Ectodermal cell (in vitro differentiated cells): ENCODE results near the gene SMIM15.

Source experiments
- H3K27ac ChIP-seq: 2 replicates; pipeline ENCODE4 v1.7.0; 2013; ENCODE audit warnings: mild to moderate bottlenecking, low read depth, low read length; ENCODE audit not compliant: insufficient read depth, poor library complexity, severe bottlenecking
- H3K27me3 ChIP-seq: 2 replicates; pipeline ENCODE4 v1.7.0; 2013; ENCODE audit warnings: mild to moderate bottlenecking, low read length; ENCODE audit not compliant: insufficient read depth, control insufficient read depth, poor library complexity, severe bottlenecking
- H3K36me3 ChIP-seq: one replicate; pipeline ENCODE4 v1.7.0; 2013; ENCODE audit warnings: low read length; ENCODE audit not compliant: control insufficient read depth, insufficient read depth
- H3K4me1 ChIP-seq: one replicate; pipeline ENCODE4 v1.7.0; 2013; ENCODE audit warnings: low read length; ENCODE audit not compliant: control insufficient read depth, insufficient read depth
- H3K4me3 ChIP-seq: 2 replicates; pipeline ENCODE4 v1.7.0; 2013; ENCODE audit warnings: low read depth, low read length, control low read depth; ENCODE audit not compliant: insufficient read depth
- H3K9me3 ChIP-seq: 2 replicates; pipeline ENCODE4 v1.7.0; 2013; ENCODE audit warnings: mild to moderate bottlenecking, low read length, moderate library complexity; ENCODE audit not compliant: control insufficient read depth
- WGBS, 2 experiments: methylation state at CpG; one replicate each; pipeline ENCODE4 v1.1.7; 2013; ENCODE audit warnings: missing lambda C conversion rate in 2 of 2; 5-methylcytosine and 5-hydroxymethylcytosine counted together

The SMIM15 gene

DNA sequence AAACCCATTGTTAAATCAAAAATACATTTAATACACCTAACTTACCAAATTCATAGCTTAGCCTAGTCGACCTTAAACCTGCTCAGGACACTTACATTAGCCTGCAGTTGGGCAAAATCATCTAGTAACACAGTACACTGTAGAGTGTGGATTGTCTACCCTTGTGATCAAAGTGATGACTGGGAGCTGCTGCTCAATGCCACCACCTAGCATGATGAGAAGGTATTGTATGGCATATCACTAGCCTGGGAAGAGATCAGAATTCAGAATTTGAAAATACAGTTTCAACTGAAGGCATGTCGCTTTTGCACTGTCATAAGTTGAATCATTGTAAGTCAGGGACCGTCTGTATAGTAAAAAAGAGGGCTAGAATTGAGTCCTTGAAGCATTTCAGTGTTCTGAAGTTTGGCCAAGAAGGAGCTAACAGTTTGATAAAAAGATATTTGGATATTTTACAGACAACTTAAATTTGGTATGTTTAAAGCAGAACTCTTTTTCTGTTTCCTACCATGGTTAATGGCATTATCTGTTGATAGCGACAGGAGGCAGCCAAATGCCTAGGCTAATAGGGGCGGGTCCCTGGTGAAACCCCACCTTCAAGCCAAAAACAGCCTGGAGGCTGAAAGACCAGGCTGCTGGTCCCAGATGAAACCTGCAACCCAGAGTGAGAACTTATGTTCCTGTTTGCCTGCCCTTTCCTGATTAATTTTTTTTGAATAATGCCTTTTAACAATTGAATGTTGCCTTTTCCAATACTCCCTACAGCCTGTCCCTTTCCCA, 23.0 kb downstream of the SMIM15 start:
- Histone ChIP-seq H3K36me3 (no peaks in the 10 kb centered on the region), H3K4me3 (no peak overlapping the region), H3K27me3 (no peaks in the 10 kb centered on the region), H3K4me1 (peaks cover 10% of the 10 kb centered on the region), H3K9me3 (no peaks in the 10 kb centered on the region), H3K27ac (no peak overlapping the region)
- WGBS, 2 experiments, result 88 to 91% methylated on average over 5 of the region's 5 CpGs

DNA sequence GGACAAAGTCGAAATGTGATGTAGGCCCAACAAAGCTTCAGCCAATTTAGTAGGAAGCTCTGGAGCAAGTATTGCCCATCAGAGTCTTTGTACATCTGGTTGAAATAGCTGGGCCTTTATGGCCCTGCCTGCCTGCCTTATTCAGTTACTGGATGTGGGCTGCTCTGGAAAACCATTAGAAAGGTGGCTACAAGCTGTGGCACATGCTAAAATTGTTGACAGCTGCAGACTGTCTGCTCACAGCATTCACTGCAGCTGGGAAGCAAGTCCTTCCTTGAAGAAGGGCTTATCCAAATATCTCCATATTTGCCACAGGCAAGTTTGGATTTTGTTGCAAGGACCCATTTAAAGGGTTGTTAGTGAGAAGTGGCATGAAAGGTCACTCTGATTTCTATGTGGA, 24.4 kb downstream of the SMIM15 start:
- Histone ChIP-seq H3K4me3 (no peak overlapping the region), H3K36me3 (no peaks in the 10 kb centered on the region), H3K9me3 (no peaks in the 10 kb centered on the region), H3K27me3 (no peaks in the 10 kb centered on the region), H3K4me1 (peaks cover 10% of the 10 kb centered on the region), H3K27ac (no peak overlapping the region)
- WGBS, 2 experiments, result 95 to 96% methylated on average over 1 of the region's 1 CpG

- no peaks in the 10 kb centered on the region for H3K4me1 ChIP-seq
- H3K4me3 ChIP-seq, result no peak overlapping the region
- 60% methylated on average over 1 of the region's 1 CpG for WGBS, 2 experiments
- H3K27me3 ChIP-seq, result no peaks in the 10 kb centered on the region
- no peaks in the 10 kb centered on the region for H3K9me3 ChIP-seq
- no peaks in the 10 kb centered on the region for H3K36me3 ChIP-seq
- H3K27ac ChIP-seq, result no peak overlapping the region
Measured at GRCh38 chr5:61132559-61132958, 29.7 kb downstream of the SMIM15 start.

DNA sequence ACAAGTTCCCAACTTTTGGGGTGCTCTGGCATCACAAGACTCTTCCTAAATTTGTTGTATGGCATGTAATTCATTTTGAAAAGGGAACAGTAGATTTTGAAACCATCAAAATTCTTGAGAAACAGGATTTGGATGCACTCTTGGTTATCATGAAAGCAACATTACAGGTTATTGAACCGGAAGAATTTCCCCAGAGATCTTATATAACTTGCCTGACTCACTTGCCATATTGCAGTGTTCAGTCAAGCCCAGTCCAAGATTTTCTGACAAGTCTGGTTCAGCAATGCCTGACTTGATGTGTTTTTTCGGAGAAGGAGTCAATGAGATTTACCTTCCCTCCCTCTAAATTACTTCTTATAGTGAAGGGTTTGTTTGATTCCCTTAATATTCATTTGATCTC, 32.0 kb downstream of the SMIM15 start:
- Histone ChIP-seq H3K9me3 (no peaks in the 10 kb centered on the region), H3K27ac (no peak overlapping the region), H3K4me1 (no peaks in the 10 kb centered on the region), H3K36me3 (no peaks in the 10 kb centered on the region), H3K4me3 (no peak overlapping the region), H3K27me3 (no peaks in the 10 kb centered on the region)
- WGBS, 2 experiments, result 92 to 94% methylated on average over 1 of the region's 2 CpGs

DNA sequence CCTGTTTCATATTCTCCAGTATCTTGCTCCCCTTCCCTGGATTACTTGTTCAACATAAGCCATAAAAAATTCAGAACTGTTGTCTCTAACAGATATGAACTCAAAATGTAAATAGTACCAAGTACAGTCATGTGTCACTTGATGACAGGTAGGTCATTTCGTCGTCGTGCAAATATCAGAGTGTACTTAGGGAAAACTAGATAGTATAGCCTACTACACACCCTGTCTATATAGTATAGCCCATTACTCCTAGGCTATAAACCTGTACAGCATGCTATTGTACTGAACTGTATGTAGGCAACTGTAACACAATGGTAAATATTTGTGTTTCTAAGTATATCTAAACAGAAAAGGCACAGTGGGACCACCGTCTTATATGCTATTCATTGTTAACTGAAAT, 39.1 kb downstream of the SMIM15 start:
- no peaks in the 10 kb centered on the region for H3K27me3 ChIP-seq
- H3K4me1 ChIP-seq, result no peaks in the 10 kb centered on the region
- no peak overlapping the region for H3K27ac ChIP-seq
- H3K9me3 ChIP-seq, result no peaks in the 10 kb centered on the region
- no peaks in the 10 kb centered on the region for H3K36me3 ChIP-seq
- WGBS, 2 experiments, result 94 to 98% methylated on average over 4 of the region's 4 CpGs
- no peak overlapping the region for H3K4me3 ChIP-seq

DNA sequence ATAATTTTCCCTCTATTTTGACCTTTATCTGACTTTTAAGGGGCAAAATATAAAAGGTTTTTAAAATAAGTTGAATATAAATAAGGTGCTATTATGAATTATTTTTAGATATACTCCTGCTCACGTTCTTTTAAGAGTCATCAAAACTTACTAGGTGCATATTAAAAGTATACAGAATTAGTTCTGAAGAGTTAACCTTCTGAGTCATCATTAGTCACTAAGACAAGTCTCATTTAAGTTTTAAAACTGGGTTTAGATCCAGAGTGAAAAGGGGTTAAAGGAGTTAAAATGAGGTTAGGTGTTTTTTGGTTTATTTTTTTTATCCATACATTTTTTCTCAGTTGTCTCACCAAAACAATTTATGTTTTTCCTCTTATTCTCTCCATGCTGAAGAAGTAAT, 41.7 kb downstream of the SMIM15 start:
- no CpG with 5 or more reads among the region's 1 CpG for WGBS, 2 experiments
- no peaks in the 10 kb centered on the region for H3K36me3 ChIP-seq
- H3K4me1 ChIP-seq, result no peaks in the 10 kb centered on the region
- no peak overlapping the region for H3K27ac ChIP-seq
- no peaks in the 10 kb centered on the region for H3K9me3 ChIP-seq
- no peak overlapping the region for H3K4me3 ChIP-seq
- no peaks in the 10 kb centered on the region for H3K27me3 ChIP-seq

GRCh38 chr5:61119066-61119465, 43.2 kb downstream of the SMIM15 start:
- Histone ChIP-seq H3K4me1 (no peaks in the 10 kb centered on the region), H3K9me3 (no peaks in the 10 kb centered on the region), H3K27me3 (no peaks in the 10 kb centered on the region), H3K27ac (no peak overlapping the region), H3K36me3 (no peaks in the 10 kb centered on the region), H3K4me3 (no peak overlapping the region)
- WGBS, 2 experiments, result 86 to 100% methylated on average over 1 of the region's 1 CpG

GRCh38 chr5:61115968-61116367, 46.3 kb downstream of the SMIM15 start:
- no peaks in the 10 kb centered on the region for H3K27me3 ChIP-seq
- no peak overlapping the region for H3K27ac ChIP-seq
- no peaks in the 10 kb centered on the region for H3K9me3 ChIP-seq
- 75 to 95% methylated on average over 2 of the region's 3 CpGs for WGBS, 2 experiments
- no peaks in the 10 kb centered on the region for H3K36me3 ChIP-seq
- no peaks in the 10 kb centered on the region for H3K4me1 ChIP-seq
- H3K4me3 ChIP-seq, result no peak overlapping the region

- Histone ChIP-seq H3K27ac (no peak overlapping the region), H3K9me3 (no peaks in the 10 kb centered on the region), H3K4me1 (no peaks in the 10 kb centered on the region), H3K36me3 (no peaks in the 10 kb centered on the region), H3K4me3 (no peak overlapping the region), H3K27me3 (no peaks in the 10 kb centered on the region)
- WGBS, 2 experiments, result 92 to 100% methylated on average over 1 of the region's 1 CpG
Measured at GRCh38 chr5:61114441-61114840, 47.8 kb downstream of the SMIM15 start.
